ENCODE results near the gene BACH2. TPM values are rescaled to one million over a fixed set of nuclear protein-coding genes. Genes with fewer than 3 reads are reported as not detected.
"Not testable (repeated sequence)": the region's sequence is repeated elsewhere in the genome, so short reads cannot be mapped to it uniquely, and the experiment has no call there.

The BACH2 gene
- total RNA-seq, 1 donor from 2014 or later = 90.4 TPM

GRCh38 chr6:89910902-89911240, 385.8 kb downstream of the BACH2 start:
- H3K4me3 Mint-ChIP-seq = no peak overlapping the region
- H3K27ac Mint-ChIP-seq = no peak overlapping the region
- POLR2A ChIA-PET = no interaction called here
- CTCF ChIA-PET = no interaction called here
- H3K9me3 Mint-ChIP-seq = peaks cover 12% of the 10 kb centered on the region
- H3K36me3 Mint-ChIP-seq (ENCODE audit: low read depth) = no peaks in the 10 kb centered on the region
- DNase-seq (no peak), ATAC-seq (ENCODE audit: low read depth) (no peak)
- TF ChIP-seq CTCF (IDR thresholded peaks at IDR 0.05) = no peak
- H3K4me1 Mint-ChIP-seq = no peaks in the 10 kb centered on the region
- intact Hi-C loops (cut with micrococcal nuclease) = no loop called here
- H3K27me3 Mint-ChIP-seq = peaks cover 25% of the 10 kb centered on the region

GRCh38 chr6:89910001-89910901, 386.4 kb downstream of the BACH2 start:
- H3K27ac Mint-ChIP-seq; H3K9me3 Mint-ChIP-seq; CTCF ChIA-PET; H3K36me3 Mint-ChIP-seq (ENCODE audit: low read depth); H3K4me1 Mint-ChIP-seq; intact Hi-C loops (cut with micrococcal nuclease); DNase-seq; ATAC-seq (ENCODE audit: low read depth); POLR2A ChIA-PET; H3K4me3 Mint-ChIP-seq: not testable (repeated sequence)
- H3K27me3 Mint-ChIP-seq = peaks cover 22% of the 10 kb centered on the region

GRCh38 chr6:89895276-89895874, 401.3 kb downstream of the BACH2 start:
- DNase-seq (no peak), ATAC-seq (ENCODE audit: low read depth) (no peak)
- Mint-ChIP-seq H3K4me1 (peaks cover 11% of the 10 kb centered on the region), H3K27me3 (peaks cover 42% of the 10 kb centered on the region), H3K9me3 (no peaks in the 10 kb centered on the region), H3K4me3 (no peak overlapping the region), H3K27ac (no peak overlapping the region), H3K36me3 (ENCODE audit: low read depth) (no peaks in the 10 kb centered on the region)
- intact Hi-C loops (cut with micrococcal nuclease) = no loop called here
- ChIA-PET CTCF (no interaction called here), POLR2A (no interaction called here)
- no peak for TF ChIP-seq CTCF (IDR thresholded peaks at IDR 0.05)

GRCh38 chr6:89894169-89894568, 402.5 kb downstream of the BACH2 start, which contains the start of gene GJA10:
GJA10 (plus strand) TSS chr6:89894469; CDS start chr6:89894469, 0 bp downstream.
- intact Hi-C loops (cut with micrococcal nuclease) = no loop called here
- Mint-ChIP-seq H3K9me3 (no peaks in the 10 kb centered on the region), H3K36me3 (ENCODE audit: low read depth) (no peaks in the 10 kb centered on the region), H3K27me3 (peaks cover 42% of the 10 kb centered on the region), H3K4me1 (peaks cover 11% of the 10 kb centered on the region), H3K4me3 (no peak within 1 kb of the TSS), H3K27ac (no peak within 1 kb of the TSS)
- no peak for TF ChIP-seq CTCF (IDR thresholded peaks at IDR 0.05)
- ChIA-PET CTCF (no interaction called here), POLR2A (no interaction called here)
- no peak for ATAC-seq (ENCODE audit: low read depth)
- DNase-seq = no peak

GRCh38 chr6:89892577-89892976, 404.1 kb downstream of the BACH2 start:
- POLR2A ChIA-PET; H3K36me3 Mint-ChIP-seq (ENCODE audit: low read depth); CTCF ChIA-PET; intact Hi-C loops (cut with micrococcal nuclease); DNase-seq; H3K9me3 Mint-ChIP-seq; ATAC-seq (ENCODE audit: low read depth); H3K4me3 Mint-ChIP-seq; H3K27ac Mint-ChIP-seq: not testable (repeated sequence)
- Mint-ChIP-seq H3K27me3 (peaks cover 38% of the 10 kb centered on the region), H3K4me1 (peaks cover 11% of the 10 kb centered on the region)

- H3K27ac Mint-ChIP-seq; DNase-seq; H3K36me3 Mint-ChIP-seq (ENCODE audit: low read depth); POLR2A ChIA-PET; ATAC-seq (ENCODE audit: low read depth); CTCF ChIA-PET; H3K9me3 Mint-ChIP-seq; intact Hi-C loops (cut with micrococcal nuclease): not testable (repeated sequence)
- H3K4me3 Mint-ChIP-seq = peak overlapping the region; percentile 44
- H3K4me1 Mint-ChIP-seq = peaks cover 11% of the 10 kb centered on the region
- peaks cover 34% of the 10 kb centered on the region for H3K27me3 Mint-ChIP-seq
These were observed 405.7 kb downstream of the BACH2 start for GRCh38 chr6:89890845-89891528.
